Peyer's patch (tissue), 4 donors: Measurements from ENCODE around the gene GNE. TPM values are rescaled to one million over a fixed set of nuclear protein-coding genes. Genes with fewer than 3 reads are reported as not detected.

Source experiments
- DNase-seq, 3 donors: peaks; one replicate each; pipeline ENCODE4 v3.0.0-alpha.2; 2017 to 2019
- H3K27ac ChIP-seq, 4 donors: fragments of 200-600 bp; sonication (generic); one replicate each; pipeline ENCODE4 v1.5.1; 2016 to 2019
- H3K27me3 ChIP-seq, 2 donors: fragments of 200-600 bp; sonication (generic); one replicate each; pipeline ENCODE4 v1.5.1; 2019
- H3K36me3 ChIP-seq, 3 donors: fragments of 200-600 bp; sonication (generic); one replicate each; pipeline ENCODE4 v1.5.1; 2016 to 2019
- H3K4me1 ChIP-seq, 4 donors: fragments of 200-600 bp; sonication (generic); one replicate each; pipeline ENCODE4 v1.5.1; 2016 to 2019
- H3K4me3 ChIP-seq, 4 donors: fragments of 200-600 bp; sonication (generic); 1 replicate in 3 of 4; 2 replicates in 1 of 4; pipeline ENCODE4 v1.5.1; 2016 to 2019; ENCODE audit warnings: mild to moderate bottlenecking in 1 of 4
- H3K9me3 ChIP-seq, 4 donors: fragments of 200-600 bp; sonication (generic); one replicate each; pipeline ENCODE4 v1.5.1; 2016 to 2019; ENCODE audit warnings: mild to moderate bottlenecking in 1 of 4
- POLR2A ChIP-seq, 2 donors: fragments of 450-650 bp; IDR thresholded peaks; one replicate each; pipeline ENCODE4 v1.5.1; 2017; ENCODE audit warnings: antibody characterized with exemption in 2 of 2, mild to moderate bottlenecking in 2 of 2, moderate library complexity in 2 of 2
- total RNA-seq, 4 donors: library from RNA; depleted of rRNA; stranded (reverse); fragments of >200 nt; gene quantifications; one replicate each; pipeline ENCODE4 v1.1.0, GENCODE V29; 2016
- TF ChIP-seq, protein P1 (sequence below), 6 experiments: fragments of 450-650 bp in 4 of 6; fragments of 200-600 bp in 2 of 6; sonication (generic) in 1 of 6; IDR thresholded peaks; one replicate each; pipeline ENCODE4 v1.5.1; 2017 to 2019; ENCODE audit warnings: antibody characterized with exemption in 6 of 6, mild to moderate bottlenecking in 3 of 6, moderate library complexity in 1 of 6

Gene GNE
- total RNA-seq, 4 donors from 2014 or later, result 18.4 to 47.0 (median 23.5) TPM

- H3K4me3 ChIP-seq, result no peak overlapping the region
- H3K36me3 ChIP-seq, result no peaks in the 10 kb centered on the region
- H3K4me1 ChIP-seq, result no peaks in the 10 kb centered on the region
- no peak overlapping the region for H3K27ac ChIP-seq
- no peaks in the 10 kb centered on the region for H3K9me3 ChIP-seq
- TF ChIP-seq, protein P1, sequence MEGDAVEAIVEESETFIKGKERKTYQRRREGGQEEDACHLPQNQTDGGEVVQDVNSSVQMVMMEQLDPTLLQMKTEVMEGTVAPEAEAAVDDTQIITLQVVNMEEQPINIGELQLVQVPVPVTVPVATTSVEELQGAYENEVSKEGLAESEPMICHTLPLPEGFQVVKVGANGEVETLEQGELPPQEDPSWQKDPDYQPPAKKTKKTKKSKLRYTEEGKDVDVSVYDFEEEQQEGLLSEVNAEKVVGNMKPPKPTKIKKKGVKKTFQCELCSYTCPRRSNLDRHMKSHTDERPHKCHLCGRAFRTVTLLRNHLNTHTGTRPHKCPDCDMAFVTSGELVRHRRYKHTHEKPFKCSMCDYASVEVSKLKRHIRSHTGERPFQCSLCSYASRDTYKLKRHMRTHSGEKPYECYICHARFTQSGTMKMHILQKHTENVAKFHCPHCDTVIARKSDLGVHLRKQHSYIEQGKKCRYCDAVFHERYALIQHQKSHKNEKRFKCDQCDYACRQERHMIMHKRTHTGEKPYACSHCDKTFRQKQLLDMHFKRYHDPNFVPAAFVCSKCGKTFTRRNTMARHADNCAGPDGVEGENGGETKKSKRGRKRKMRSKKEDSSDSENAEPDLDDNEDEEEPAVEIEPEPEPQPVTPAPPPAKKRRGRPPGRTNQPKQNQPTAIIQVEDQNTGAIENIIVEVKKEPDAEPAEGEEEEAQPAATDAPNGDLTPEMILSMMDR (IDR thresholded peaks at IDR 0.05), result no peak
- TF ChIP-seq POLR2A (IDR thresholded peaks at IDR 0.05), result no peak
- no peak for DNase-seq
- H3K27me3 ChIP-seq, result no peaks in the 10 kb centered on the region
Measured at GRCh38 chr9:36286388-36286787, 28.1 kb upstream of the GNE start.

DNA sequence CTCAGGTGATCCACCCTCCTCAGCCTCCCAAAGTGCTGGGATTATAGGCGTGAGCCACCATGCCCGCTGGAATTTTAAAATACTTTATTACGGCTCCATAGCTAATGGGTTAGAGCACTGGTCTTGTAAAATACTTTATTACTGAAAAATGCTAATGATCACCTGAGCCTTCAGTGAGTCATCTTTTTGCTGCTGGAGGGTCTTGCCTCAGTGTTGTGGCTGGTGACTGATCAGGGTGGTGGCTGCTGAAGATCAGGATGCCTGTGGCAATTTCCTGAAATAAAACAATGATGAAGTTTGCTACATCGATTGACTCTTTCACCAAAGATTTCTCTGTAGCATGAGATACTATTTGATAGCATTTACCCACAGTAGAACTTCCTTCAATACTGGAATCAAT, 26.0 kb upstream of the GNE start:
- Histone ChIP-seq H3K36me3 (no peaks in the 10 kb centered on the region), H3K27ac (no peak overlapping the region), H3K4me3 (no peak overlapping the region), H3K9me3 (no peaks in the 10 kb centered on the region), H3K27me3 (no peaks in the 10 kb centered on the region), H3K4me1 (no peaks in the 10 kb centered on the region)
- no peak for TF ChIP-seq POLR2A (IDR thresholded peaks at IDR 0.05)
- TF ChIP-seq, protein P1 (IDR thresholded peaks at IDR 0.05), result no peak
- DNase-seq, result no peak

DNA sequence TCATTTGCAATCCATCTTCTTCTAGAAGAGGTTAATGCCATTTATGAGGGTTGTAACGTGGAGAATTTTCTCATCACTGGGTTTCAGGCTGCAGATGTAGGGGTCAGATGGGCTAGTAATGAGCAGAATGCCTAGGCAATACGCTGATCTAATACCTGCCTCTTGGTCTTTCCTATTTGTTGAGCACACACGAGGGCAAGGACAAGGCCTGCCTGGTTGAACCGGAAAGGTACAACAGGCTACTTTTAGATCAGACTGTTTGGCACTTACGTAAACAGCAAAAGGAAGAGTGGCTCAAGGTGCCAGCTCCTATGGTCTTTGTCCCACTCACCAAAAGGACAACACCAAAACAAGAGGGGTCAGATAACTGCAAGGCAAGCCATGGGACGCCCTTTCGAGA, 24.0 kb upstream of the GNE start:
- Histone ChIP-seq H3K27ac (no peak overlapping the region), H3K9me3 (no peaks in the 10 kb centered on the region), H3K4me1 (no peaks in the 10 kb centered on the region), H3K4me3 (no peak overlapping the region), H3K36me3 (no peaks in the 10 kb centered on the region), H3K27me3 (no peaks in the 10 kb centered on the region)
- no peak for DNase-seq
- TF ChIP-seq POLR2A (IDR thresholded peaks at IDR 0.05), result no peak
- TF ChIP-seq, protein P1 (IDR thresholded peaks at IDR 0.05), result no peak

DNA sequence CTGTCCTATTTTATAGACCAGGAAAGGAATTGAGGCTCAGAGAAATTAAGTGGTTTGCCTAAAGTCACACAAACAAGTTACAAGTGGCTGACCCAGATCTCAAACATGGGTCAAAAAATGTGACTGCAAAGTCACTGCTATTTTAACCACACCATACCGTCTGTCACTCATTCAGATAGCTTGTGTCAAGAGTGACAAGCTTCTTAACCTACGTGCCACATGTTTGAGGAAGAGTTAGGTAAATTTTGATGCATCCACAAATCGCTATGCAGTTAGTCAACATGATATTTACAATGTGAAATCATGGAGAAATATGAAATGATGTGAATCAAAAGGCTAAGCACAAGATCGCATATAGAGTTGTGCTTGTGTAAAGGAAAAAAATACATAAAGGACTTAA, 22.7 kb upstream of the GNE start:
- no peak for DNase-seq
- no peak overlapping the region for H3K27ac ChIP-seq
- H3K4me3 ChIP-seq, result no peak overlapping the region
- H3K36me3 ChIP-seq, result no peaks in the 10 kb centered on the region
- H3K27me3 ChIP-seq, result no peaks in the 10 kb centered on the region
- no peaks in the 10 kb centered on the region for H3K9me3 ChIP-seq
- no peaks in the 10 kb centered on the region for H3K4me1 ChIP-seq
- TF ChIP-seq POLR2A (IDR thresholded peaks at IDR 0.05), result no peak
- TF ChIP-seq, protein P1 (IDR thresholded peaks at IDR 0.05), result no peak

- Histone ChIP-seq H3K36me3 (no peaks in the 10 kb centered on the region), H3K27ac (no peak overlapping the region), H3K4me3 (no peak overlapping the region), H3K27me3 (no peaks in the 10 kb centered on the region), H3K9me3 (no peaks in the 10 kb centered on the region), H3K4me1 (no peaks in the 10 kb centered on the region)
- DNase-seq, result no peak
- TF ChIP-seq, protein P1 (IDR thresholded peaks at IDR 0.05), result no peak
- TF ChIP-seq POLR2A (IDR thresholded peaks at IDR 0.05), result no peak
Measured at GRCh38 chr9:36278243-36278642, 20.0 kb upstream of the GNE start.

DNA sequence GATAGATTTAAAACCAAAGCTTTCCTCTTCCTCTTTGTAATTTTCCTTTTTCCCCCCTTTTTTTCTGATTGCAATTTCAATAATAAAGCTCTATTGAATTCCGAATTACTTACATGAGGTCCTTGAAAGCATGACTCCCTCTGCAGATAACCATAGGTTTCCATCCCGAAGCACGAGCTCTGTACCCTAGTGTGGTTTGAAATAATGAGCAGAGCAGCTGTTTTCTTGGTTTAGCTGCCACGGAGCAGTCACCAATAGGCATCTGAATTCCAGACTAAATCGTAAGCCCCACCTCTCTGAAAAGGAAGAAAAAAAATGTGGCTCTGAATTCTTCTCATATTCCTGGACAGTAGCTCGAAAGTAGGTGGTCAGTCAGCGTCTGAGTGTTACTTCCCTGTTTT, 18.5 kb upstream of the GNE start:
- Histone ChIP-seq H3K27me3 (no peaks in the 10 kb centered on the region), H3K4me3 (peak overlapping the region in 1 of 4 donors; percentile 32), H3K27ac (no peak overlapping the region), H3K36me3 (no peaks in the 10 kb centered on the region), H3K4me1 (no peaks in the 10 kb centered on the region), H3K9me3 (no peaks in the 10 kb centered on the region)
- TF ChIP-seq, protein P1 (IDR thresholded peaks at IDR 0.05), result no peak
- no peak for TF ChIP-seq POLR2A (IDR thresholded peaks at IDR 0.05)
- no peak for DNase-seq
